HL-60 (cell line): ENCODE measurements around the gene PHKA2.

Experiments
- DNase-seq, 2 experiments: peaks; one replicate each; pipeline ENCODE4 v3.0.0-alpha.2; 2010 to 2020; ENCODE audit warnings: low read depth in 1 of 2, low spot score in 1 of 2
- H3K27ac ChIP-seq: fragments of 250-450 bp; sonication (Bioruptor Pico); replicated peaks from 2 replicates; pipeline ENCODE4 v1.5.1; 2020; ENCODE audit warnings: mild to moderate bottlenecking, moderate library complexity
- H3K27me3 ChIP-seq: fragments of 250-450 bp; sonication (Bioruptor Pico); 2 replicates; pipeline ENCODE4 v1.5.1; 2021; ENCODE audit warnings: mild to moderate bottlenecking, moderate library complexity; ENCODE audit not compliant: insufficient read depth, poor library complexity, severe bottlenecking
- H3K4me3 ChIP-seq: replicated peaks from 2 replicates; pipeline ENCODE4 v1.5.1; 2011; ENCODE audit warnings: mild to moderate bottlenecking, control low read depth, low read length; ENCODE audit not compliant: insufficient read depth
- GABPA ChIP-seq: IDR thresholded peaks from 2 replicates; pipeline ENCODE4 v1.6.1; 2012; ENCODE audit warnings: low read depth
- POLR2AphosphoS5 ChIP-seq: IDR thresholded peaks from 2 replicates; pipeline ENCODE4 v1.6.1; 2012; ENCODE audit warnings: low read depth
- SPI1 ChIP-seq: IDR thresholded peaks from 2 replicates; pipeline ENCODE4 v1.6.1; 2012; ENCODE audit warnings: low read depth, mild to moderate bottlenecking, borderline replicate concordance
- TF ChIP-seq, protein P1 (sequence below): IDR thresholded peaks from one replicate; pipeline ENCODE4 v1.5.1; 2011; ENCODE audit warnings: low read length, control low read depth, inconsistent platforms; ENCODE audit not compliant: insufficient read depth
- TF ChIP-seq, protein P2 (sequence below): IDR thresholded peaks from 2 replicates; pipeline ENCODE4 v1.6.1; 2012; ENCODE audit warnings: low read depth; ENCODE audit not compliant: insufficient replicate concordance

The PHKA2 gene

DNA sequence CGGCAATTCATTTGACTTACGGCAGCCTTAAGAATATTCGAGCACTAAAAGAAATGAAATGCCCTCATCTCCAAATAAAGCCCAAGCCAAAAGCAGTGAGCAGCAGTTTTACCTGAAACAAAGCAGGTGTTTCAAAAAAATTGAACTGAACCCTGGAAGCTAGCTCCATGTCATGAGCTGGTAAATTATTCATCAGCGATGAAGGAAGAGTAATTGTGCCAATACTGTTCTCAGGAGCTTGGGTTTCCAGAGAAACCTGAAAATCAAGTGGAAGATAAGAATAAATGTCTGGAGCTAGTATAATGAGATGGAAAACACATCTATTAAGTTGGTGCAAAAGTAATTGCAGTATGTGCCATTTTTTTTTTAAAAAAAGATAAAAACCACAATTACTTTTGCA lies 24.0 kb upstream of the PHKA2 start:
- no peak overlapping the region for H3K4me3 ChIP-seq
- TF ChIP-seq SPI1: no peak
- TF ChIP-seq, protein P1, sequence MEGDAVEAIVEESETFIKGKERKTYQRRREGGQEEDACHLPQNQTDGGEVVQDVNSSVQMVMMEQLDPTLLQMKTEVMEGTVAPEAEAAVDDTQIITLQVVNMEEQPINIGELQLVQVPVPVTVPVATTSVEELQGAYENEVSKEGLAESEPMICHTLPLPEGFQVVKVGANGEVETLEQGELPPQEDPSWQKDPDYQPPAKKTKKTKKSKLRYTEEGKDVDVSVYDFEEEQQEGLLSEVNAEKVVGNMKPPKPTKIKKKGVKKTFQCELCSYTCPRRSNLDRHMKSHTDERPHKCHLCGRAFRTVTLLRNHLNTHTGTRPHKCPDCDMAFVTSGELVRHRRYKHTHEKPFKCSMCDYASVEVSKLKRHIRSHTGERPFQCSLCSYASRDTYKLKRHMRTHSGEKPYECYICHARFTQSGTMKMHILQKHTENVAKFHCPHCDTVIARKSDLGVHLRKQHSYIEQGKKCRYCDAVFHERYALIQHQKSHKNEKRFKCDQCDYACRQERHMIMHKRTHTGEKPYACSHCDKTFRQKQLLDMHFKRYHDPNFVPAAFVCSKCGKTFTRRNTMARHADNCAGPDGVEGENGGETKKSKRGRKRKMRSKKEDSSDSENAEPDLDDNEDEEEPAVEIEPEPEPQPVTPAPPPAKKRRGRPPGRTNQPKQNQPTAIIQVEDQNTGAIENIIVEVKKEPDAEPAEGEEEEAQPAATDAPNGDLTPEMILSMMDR: no peak
- TF ChIP-seq, protein P2, sequence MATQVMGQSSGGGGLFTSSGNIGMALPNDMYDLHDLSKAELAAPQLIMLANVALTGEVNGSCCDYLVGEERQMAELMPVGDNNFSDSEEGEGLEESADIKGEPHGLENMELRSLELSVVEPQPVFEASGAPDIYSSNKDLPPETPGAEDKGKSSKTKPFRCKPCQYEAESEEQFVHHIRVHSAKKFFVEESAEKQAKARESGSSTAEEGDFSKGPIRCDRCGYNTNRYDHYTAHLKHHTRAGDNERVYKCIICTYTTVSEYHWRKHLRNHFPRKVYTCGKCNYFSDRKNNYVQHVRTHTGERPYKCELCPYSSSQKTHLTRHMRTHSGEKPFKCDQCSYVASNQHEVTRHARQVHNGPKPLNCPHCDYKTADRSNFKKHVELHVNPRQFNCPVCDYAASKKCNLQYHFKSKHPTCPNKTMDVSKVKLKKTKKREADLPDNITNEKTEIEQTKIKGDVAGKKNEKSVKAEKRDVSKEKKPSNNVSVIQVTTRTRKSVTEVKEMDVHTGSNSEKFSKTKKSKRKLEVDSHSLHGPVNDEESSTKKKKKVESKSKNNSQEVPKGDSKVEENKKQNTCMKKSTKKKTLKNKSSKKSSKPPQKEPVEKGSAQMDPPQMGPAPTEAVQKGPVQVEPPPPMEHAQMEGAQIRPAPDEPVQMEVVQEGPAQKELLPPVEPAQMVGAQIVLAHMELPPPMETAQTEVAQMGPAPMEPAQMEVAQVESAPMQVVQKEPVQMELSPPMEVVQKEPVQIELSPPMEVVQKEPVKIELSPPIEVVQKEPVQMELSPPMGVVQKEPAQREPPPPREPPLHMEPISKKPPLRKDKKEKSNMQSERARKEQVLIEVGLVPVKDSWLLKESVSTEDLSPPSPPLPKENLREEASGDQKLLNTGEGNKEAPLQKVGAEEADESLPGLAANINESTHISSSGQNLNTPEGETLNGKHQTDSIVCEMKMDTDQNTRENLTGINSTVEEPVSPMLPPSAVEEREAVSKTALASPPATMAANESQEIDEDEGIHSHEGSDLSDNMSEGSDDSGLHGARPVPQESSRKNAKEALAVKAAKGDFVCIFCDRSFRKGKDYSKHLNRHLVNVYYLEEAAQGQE: no peak
- no peak for TF ChIP-seq GABPA
- H3K27ac ChIP-seq: no peak overlapping the region
- no peak for DNase-seq
- H3K27me3 ChIP-seq: no peaks in the 10 kb centered on the region

DNA sequence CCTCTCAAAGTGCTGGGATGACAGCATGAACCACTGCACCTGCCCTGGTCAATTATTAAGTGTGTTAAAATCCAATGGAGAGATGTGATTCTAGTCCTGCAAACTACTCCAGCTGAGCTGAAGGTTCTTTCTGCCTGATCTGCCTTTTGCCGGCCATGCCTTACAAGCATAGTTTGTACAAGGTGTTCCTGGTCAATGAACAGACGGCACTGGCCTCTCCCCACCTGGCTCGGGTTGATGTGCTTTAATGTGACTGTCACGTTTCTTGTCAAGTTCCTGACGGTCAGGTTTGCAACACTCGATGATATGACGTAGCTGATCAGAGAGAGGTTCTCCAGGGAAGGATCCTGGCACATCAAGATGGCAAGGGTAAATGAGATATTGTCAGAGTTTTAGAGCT lies 23.1 kb upstream of the PHKA2 start:
- no peak for DNase-seq
- Histone ChIP-seq H3K4me3 (no peak overlapping the region), H3K27ac (no peak overlapping the region), H3K27me3 (no peaks in the 10 kb centered on the region)
- no peak for TF ChIP-seq POLR2AphosphoS5
- TF ChIP-seq, protein P1: no peak
- TF ChIP-seq, protein P2: no peak
- no peak for TF ChIP-seq SPI1
- TF ChIP-seq GABPA: no peak

DNA sequence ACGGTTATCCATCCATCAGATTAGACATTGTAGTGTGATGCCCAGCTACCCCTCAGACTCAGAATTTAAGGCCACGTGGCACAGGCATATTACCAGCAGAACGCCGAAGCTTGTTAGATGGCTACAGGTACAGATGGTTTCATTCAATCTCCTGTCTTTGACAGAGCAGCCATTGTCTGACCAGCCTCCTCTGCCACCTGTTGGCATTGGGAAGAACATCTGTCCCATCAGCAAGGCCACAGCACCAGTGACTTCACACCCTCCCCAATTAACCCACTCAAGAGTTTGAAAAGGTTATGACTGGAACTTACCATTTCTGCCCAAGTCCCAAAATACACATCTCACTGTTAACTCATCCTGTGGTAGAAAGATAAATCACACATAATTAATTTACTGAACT lies 22.0 kb upstream of the PHKA2 start:
- Histone ChIP-seq H3K27ac (no peak overlapping the region), H3K27me3 (no peaks in the 10 kb centered on the region), H3K4me3 (no peak overlapping the region)
- peak in 1 of 2 experiments; percentile 13 for DNase-seq
- no peak for TF ChIP-seq GABPA
- TF ChIP-seq, protein P1: no peak
- no peak for TF ChIP-seq POLR2AphosphoS5
- TF ChIP-seq, protein P2: no peak
- no peak for TF ChIP-seq SPI1
